HG02870 (cell line): Measurements from ENCODE around the gene UBAP1L.
"Not testable (repeated sequence)": the region's sequence is repeated elsewhere in the genome, so short reads cannot be mapped to it uniquely, and the experiment has no call there.

Source experiments
- ATAC-seq: cut with Tn5 transposase; IDR thresholded peaks from one replicate; pipeline ENCODE4 v1.9.1; 2021; ENCODE audit warnings: mild to moderate bottlenecking, moderate library complexity; ENCODE audit not compliant: unreplicated experiment

The UBAP1L gene

GRCh38 chr15:65100442-65100841 is 14.6 kb downstream of the UBAP1L start:
- ATAC-seq: no peak

GRCh38 chr15:65099801-65100200 is 15.2 kb downstream of the UBAP1L start:
- ATAC-seq: not testable (repeated sequence)

GRCh38 chr15:65099336-65099735 is 15.7 kb downstream of the UBAP1L start:
- ATAC-seq: no peak

- no peak for ATAC-seq
Observed at GRCh38 chr15:65097651-65098263, 17.2 kb downstream of the UBAP1L start.

- ATAC-seq: no peak
Observed at GRCh38 chr15:65096481-65097385, 18.3 kb downstream of the UBAP1L start.

- no peak for ATAC-seq
Observed at GRCh38 chr15:65095747-65096104, 19.3 kb downstream of the UBAP1L start.

- ATAC-seq: no peak
Observed at GRCh38 chr15:65095011-65095746, 19.8 kb downstream of the UBAP1L start.

GRCh38 chr15:65094294-65094995 is 20.6 kb downstream of the UBAP1L start:
- no peak for ATAC-seq

GRCh38 chr15:65093793-65094170 is 21.2 kb downstream of the UBAP1L start:
- not testable (repeated sequence) for ATAC-seq

GRCh38 chr15:65092911-65093792 is 21.8 kb downstream of the UBAP1L start:
- no peak for ATAC-seq

GRCh38 chr15:65091946-65092770 is 22.8 kb downstream of the UBAP1L start:
- ATAC-seq: no peak

GRCh38 chr15:65089206-65089824 is 25.7 kb downstream of the UBAP1L start:
- no peak for ATAC-seq

GRCh38 chr15:65088643-65089021 is 26.4 kb downstream of the UBAP1L start:
- ATAC-seq: no peak

GRCh38 chr15:65087873-65088642 is 26.9 kb downstream of the UBAP1L start:
- no peak for ATAC-seq

GRCh38 chr15:65087411-65087810 is 27.6 kb downstream of the UBAP1L start:
- no peak for ATAC-seq

- no peak for ATAC-seq
Observed at GRCh38 chr15:65086680-65087111, 28.3 kb downstream of the UBAP1L start.

- ATAC-seq: no peak
Observed at GRCh38 chr15:65085990-65086679, 28.9 kb downstream of the UBAP1L start.
